NCI-H526 (cell line): ENCODE results near the gene HK3.

Source experiments
- DNase-seq, 2 experiments: peaks; one replicate each; lab custom pipeline; 2025; lab: John Stamatoyannopoulos, UW

The HK3 gene, protein sequence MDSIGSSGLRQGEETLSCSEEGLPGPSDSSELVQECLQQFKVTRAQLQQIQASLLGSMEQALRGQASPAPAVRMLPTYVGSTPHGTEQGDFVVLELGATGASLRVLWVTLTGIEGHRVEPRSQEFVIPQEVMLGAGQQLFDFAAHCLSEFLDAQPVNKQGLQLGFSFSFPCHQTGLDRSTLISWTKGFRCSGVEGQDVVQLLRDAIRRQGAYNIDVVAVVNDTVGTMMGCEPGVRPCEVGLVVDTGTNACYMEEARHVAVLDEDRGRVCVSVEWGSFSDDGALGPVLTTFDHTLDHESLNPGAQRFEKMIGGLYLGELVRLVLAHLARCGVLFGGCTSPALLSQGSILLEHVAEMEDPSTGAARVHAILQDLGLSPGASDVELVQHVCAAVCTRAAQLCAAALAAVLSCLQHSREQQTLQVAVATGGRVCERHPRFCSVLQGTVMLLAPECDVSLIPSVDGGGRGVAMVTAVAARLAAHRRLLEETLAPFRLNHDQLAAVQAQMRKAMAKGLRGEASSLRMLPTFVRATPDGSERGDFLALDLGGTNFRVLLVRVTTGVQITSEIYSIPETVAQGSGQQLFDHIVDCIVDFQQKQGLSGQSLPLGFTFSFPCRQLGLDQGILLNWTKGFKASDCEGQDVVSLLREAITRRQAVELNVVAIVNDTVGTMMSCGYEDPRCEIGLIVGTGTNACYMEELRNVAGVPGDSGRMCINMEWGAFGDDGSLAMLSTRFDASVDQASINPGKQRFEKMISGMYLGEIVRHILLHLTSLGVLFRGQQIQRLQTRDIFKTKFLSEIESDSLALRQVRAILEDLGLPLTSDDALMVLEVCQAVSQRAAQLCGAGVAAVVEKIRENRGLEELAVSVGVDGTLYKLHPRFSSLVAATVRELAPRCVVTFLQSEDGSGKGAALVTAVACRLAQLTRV

GRCh38 chr5:176899296-176899891 is at the start of gene HK3:
HK3 (minus strand) TSS chr5:176899346; CDS start chr5:176896159, 3,187 bp downstream.
- no peak for DNase-seq

- DNase-seq, result peak in 1 of 2 experiments; percentile 6
These were observed 49.3 kb upstream of the HK3 start for GRCh38 chr5:176948458-176948857.

GRCh38 chr5:176947847-176948246 is 48.7 kb upstream of the HK3 start:
- DNase-seq, result no peak

DNA sequence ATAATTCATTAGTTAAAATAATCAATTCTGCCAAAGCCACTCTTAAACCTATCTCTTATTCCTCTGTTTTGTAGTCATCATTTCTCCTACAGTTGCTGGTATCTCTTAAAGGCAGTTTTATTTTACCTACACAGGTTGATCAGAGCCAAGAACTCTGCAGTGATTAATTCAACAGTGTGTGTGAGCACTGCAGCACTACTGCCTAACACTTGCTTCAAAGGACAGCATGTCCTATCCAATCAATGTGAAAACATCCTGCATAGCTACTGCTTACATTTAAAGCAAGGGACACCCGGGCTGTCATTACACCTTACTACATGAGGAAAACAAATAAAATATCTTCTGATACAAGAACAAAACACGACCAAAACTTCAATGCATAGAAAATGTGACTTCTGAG is 45.1 kb upstream of the HK3 start:
- no peak for DNase-seq

DNA sequence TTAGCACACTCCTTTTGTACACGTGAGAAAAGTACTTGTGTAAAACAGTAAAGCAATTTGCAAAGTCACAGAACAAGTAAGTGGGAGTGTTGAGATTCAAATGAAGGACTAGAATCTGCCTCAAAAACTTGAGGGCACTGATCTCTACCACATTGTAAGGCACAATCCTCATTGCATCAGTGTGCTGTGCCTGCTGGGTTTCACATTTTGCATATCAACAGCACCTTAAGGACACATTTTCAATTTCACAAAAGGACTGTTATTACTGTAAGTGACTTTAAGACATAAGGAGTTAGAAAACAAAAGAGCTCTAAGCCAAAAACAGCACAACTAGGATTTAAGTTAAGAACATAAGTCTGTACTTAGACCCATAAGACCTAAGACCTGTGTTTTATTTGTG is 44.7 kb upstream of the HK3 start:
- no peak for DNase-seq

DNA sequence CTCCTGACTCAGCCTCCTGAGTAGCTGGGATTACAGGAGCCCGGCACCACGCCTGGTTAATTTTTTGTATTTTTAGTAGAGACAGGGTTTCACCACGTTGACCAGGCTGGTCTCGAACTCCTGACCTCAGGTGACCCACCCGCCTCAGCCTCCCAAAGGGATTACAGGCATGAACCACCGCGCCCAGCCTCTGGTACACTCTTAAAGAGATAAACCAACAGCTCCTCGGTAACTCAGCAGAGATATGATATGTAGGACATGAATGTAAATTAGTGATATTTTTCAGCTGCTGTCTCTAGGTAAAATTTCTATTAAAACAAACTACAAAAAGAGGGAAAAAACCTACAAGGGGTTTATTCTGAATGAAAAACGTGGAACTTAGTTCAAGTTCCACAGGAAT is 42.8 kb upstream of the HK3 start:
- DNase-seq, result no peak

DNA sequence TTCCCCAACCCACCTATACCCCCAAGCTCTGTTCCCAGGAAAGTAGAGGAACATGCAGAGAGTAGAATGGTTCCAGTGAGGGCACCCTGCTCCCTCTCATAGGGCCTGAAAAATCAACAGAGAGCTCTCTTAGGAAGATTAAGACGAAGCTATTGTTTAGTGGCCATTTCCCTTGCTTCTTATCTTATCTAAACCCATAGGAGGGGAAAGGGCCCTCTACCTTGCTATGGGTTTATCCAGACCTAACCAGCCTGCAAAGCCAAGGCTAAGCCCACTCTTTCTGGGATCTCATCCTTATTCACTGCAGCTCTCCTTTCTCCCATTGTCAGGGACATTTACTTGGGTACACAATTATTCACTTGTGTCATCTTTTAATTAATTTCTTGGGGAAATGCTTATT is 39.3 kb upstream of the HK3 start:
- DNase-seq, result no peak

DNA sequence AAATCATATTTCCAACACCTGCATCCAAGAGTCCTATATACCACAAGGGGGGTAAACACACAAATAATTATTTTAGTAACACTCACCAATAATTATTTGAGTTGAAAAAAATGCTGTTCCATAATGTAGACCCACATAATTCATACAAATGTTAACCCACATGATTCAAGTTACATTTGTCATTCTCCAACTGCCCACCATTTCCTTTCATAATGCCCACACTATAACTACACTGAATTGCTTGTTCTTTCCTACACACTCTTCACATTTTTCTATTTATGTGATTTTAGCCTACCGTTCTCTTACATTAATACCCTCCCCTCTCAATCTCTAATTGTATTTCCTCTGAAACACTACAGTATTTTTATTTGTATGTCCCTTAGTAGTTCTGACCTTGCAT is 35.9 kb upstream of the HK3 start:
- DNase-seq, result no peak

GRCh38 chr5:176934309-176934930 is 35.3 kb upstream of the HK3 start:
- no peak for DNase-seq

DNA sequence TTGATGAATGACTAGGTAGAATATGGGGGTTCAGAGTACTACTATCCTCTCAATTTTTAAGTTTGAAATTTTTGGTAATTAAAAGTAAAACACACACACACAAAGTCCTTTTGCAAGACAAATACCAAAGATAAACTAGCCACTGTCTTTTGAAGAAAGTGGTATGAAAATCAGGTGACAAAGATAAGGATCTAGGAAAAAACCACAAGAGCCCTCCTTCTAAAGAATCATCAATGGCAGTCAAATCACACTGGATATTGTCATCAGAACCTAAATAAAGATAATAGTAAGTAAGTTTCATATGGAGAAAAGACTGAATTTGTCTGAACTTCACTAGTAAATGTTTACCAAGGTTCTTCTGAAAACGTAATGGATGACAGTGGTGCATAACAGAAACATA is 30.5 kb upstream of the HK3 start:
- DNase-seq, result no peak

- no peak for DNase-seq
These were observed 28.4 kb upstream of the HK3 start for GRCh38 chr5:176927562-176927961.

DNA sequence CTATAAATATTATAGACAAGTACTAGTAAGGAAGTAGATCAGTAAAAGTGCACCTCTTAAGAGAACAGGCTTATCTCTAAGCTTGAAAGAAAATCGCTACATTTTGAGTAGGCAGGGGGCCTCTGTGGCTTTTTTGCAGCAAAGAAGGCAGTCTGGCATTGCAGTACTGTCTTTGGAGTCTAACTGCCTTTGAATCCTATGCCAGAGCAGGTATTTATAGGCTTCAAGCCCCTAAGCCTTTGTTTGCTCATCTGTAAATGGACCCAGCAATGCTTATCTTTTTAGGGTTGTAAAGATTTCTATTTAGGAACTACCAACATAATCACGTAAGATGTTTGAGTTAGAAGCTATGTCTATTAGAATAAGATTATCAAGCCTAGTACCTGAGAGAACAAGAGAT is 23.7 kb upstream of the HK3 start:
- DNase-seq, result no peak

GRCh38 chr5:176921714-176922113 is 22.6 kb upstream of the HK3 start:
- DNase-seq, result no peak

GRCh38 chr5:176918613-176919012 is 19.5 kb upstream of the HK3 start:
- no peak for DNase-seq

DNA sequence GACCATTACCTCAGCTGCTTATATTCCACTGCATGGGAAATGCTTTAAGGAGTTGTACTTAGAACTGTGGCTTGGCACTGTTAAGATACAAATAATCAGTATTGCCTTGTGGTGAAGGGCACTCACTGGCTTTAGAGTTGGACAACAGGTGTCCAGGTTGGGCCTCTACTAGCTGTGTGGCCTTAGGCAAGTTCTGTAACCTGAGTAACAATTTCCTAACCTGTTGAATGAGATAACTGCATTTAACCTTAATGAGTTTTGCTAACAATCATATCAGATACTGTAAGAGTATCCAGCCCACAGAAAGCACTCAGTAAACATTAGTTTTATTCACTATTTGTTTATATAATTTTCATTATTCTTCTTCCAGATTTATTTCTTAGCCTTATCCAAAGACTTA is 17.2 kb upstream of the HK3 start:
- DNase-seq, result no peak

DNA sequence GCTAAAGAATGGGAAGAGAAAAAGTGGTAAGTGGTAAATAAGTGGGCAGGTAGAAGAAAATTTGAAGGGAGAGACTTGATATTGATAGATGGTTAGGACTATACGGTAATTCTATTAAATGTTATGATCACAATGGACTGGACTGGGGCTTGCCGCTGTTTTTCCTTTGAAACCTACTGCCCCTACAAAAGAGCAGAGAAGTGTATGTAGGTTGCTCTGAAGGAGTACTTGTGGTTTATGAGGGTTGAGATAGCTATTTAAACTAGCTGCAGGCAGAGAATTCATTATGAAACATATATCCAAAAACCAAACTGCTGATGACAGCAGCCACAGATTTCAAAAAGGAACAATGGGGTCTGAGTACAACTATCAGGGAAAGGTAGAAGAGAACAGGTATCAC is 16.8 kb upstream of the HK3 start:
- no peak for DNase-seq

DNA sequence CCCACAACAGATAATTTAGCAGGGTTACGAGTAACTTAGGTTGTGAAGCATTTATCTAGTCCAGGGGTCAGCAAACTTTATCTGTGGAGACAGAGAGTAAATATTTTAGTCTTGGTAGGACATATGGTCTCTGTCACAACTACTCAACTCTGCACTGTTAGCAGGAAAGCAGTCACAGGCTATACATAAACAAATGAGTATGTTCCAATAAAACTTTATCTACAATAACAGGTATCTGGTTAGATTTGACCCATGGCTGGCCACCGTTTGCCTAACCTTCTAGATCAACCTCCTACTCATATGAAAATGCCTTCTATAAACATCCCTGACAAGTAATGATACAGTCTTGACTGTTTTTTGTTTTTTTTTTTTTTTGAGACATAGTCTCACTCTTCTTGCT is 13.0 kb upstream of the HK3 start:
- DNase-seq, result no peak

DNA sequence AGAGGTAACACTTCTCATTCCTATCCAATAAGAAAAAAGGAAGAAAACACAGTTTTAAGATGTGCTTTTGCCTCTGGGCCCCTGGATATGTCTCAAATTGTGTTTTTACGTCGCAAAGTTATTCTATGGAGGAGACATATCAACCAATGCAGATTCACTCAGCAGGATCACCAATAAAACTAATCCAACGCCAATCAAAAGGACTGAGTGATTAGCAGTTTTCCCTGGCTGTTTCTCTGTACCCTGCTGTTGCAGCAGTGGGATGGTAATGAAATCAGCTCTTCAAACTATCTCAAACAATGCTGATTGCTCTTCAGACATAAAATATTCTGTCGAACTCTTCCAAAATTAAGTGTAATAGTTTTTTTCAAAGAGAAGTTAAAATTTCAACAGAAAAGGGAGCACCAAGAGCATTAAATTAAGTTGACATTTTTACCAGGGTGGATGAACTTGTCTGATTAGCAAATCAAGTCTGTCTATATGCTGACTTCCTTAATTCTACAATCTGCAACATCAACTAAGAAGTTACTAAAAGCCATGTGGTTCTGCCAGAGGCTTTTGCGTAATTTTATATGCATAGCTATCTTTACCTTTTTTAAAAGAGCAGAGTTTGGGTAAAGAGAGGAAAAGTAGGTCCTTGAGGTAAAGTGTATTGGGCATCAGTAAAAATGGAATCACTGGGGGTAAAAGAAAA is 9.7 kb upstream of the HK3 start:
- DNase-seq, result no peak

DNA sequence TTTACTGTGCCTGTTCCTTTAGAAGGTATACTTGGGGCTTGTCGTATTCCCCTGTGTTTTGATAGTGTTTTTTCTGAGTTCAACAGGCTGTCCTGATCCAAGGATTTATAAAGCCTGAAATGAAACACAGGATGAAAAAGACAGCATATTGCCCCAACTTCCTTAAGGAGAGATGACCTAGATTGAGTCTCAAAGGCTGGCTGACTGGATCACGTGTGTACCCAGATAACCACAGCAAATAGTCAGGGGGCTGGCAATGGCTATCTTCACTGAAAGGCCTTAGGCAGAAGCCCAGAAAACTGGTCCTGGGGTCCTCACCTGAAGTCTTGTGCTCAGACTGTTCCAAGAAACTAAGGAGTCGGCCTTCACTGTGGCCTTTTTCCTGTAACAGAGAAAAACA is 7.7 kb upstream of the HK3 start:
- DNase-seq, result no peak

- DNase-seq, result no peak
These were observed 7.0 kb upstream of the HK3 start for GRCh38 chr5:176906126-176906525.

DNA sequence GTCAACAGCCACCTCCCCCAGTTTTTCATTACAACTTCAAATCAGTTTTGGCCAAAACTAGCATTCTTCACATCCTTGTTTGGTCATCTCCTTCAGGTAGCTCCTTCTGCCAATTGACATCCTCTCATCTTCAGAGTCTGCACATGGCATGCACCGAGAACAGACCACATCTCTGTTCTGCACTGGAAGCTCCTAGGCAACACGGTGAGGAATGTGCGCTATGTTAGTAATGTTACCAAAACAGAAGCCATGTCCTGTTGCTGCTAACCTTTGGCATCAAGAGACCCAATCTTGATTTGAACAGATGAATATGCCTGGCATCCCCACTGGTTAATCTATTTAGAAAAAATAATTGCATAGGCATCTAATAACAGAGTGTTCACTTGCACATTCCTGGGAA is 5.1 kb upstream of the HK3 start:
- DNase-seq, result no peak
